Adrenal gland (tissue), 12 donors: ENCODE measurements around the gene CFAP73. TPM values are rescaled to one million over a fixed set of nuclear protein-coding genes. Genes with fewer than 3 reads are reported as not detected.

Experiments used
- DNase-seq, 7 donors: peaks; one replicate each; pipeline ENCODE4 v3.0.0-alpha.2; 2019 to 2020
- H3K27ac ChIP-seq, 5 donors: fragments of 200-600 bp; sonication (generic) in 4 of 5; 1 replicate in 3 of 5; 2 replicates in 2 of 5; pipeline versions ENCODE4 v1.5.1 to v1.8.0; 2016 to 2020; ENCODE audit warnings: mild to moderate bottlenecking in 1 of 5
- H3K27me3 ChIP-seq: fragments of 200-600 bp; 2 replicates; pipeline ENCODE4 v1.8.0; 2021
- H3K36me3 ChIP-seq, 2 donors: fragments of 200-600 bp; replicated peaks in 1 of 2; 1 replicate in 1 of 2; 2 replicates in 1 of 2; pipeline versions ENCODE4 v1.5.1 to v1.8.0; 2018 to 2022
- H3K4me1 ChIP-seq, 2 donors: fragments of 200-600 bp; replicated peaks in 1 of 2; 1 replicate in 1 of 2; 2 replicates in 1 of 2; pipeline versions ENCODE4 v1.5.1 to v1.8.0; 2018 to 2021
- H3K4me3 ChIP-seq, 4 donors: fragments of 200-600 bp; sonication (generic) in 3 of 4; one replicate each; pipeline ENCODE4 v1.5.1; 2016 to 2018
- H3K9me3 ChIP-seq, 3 donors: fragments of 200-600 bp; sonication (generic) in 1 of 3; replicated peaks in 1 of 3; 1 replicate in 2 of 3; 2 replicates in 1 of 3; pipeline versions ENCODE4 v1.5.1 to v1.8.0; 2016 to 2021
- CTCF ChIP-seq, 6 experiments: fragments of 450-650 bp in 4 of 6; fragments of 200-600 bp in 2 of 6; sonication (generic) in 1 of 6; IDR thresholded peaks; 1 replicate in 5 of 6; 2 replicates in 1 of 6; pipeline versions ENCODE4 v1.5.1 to v1.8.0; 2016 to 2021; ENCODE audit warnings: antibody characterized with exemption in 6 of 6, mild to moderate bottlenecking in 2 of 6, moderate library complexity in 1 of 6
- POLR2A ChIP-seq, 2 donors: fragments of 450-650 bp; IDR thresholded peaks; one replicate each; pipeline ENCODE4 v1.6.1; 2017; ENCODE audit warnings: antibody characterized with exemption in 2 of 2, mild to moderate bottlenecking in 2 of 2, moderate library complexity in 1 of 2
- WGBS, 4 donors: extraction: QIAGEN DNeasy Blood & Tissue Kit in 2 of 4; methylation state at CpG; one replicate each; pipeline versions ENCODE4 v1.1.5 to v1.1.7; 2013 to 2017; 5-methylcytosine and 5-hydroxymethylcytosine counted together
- intact Hi-C, 2 donors: fragments of 100-400 bp; cut with DNase I; formaldehyde crosslinking; loops; one replicate each; pipeline versions ENCODE4 v1.14.1 to v1.15.0; 2022 to 2023
- polyA plus RNA-seq, 3 donors: library from polyadenylated mRNA; stranded (reverse); fragments of 200-250 nt in 2 of 3; fragments of 350-450 nt in 1 of 3; fragmentation: Illumina TruSeq in 1 of 3; extraction: RNeasy Lipid Tissue Mini Kit (QIAGEN cat#74804) in 1 of 3; gene quantifications; one replicate each; pipeline ENCODE4 v1.2.3, GENCODE V29; 2013 to 2014
- total RNA-seq, 9 donors: library from RNA; depleted of rRNA in 4 of 9; stranded (reverse); fragments of >200 nt in 4 of 9; fragments of 120-200 nt in 1 of 9; fragmentation: NEBNext Ultra II Directional in 1 of 9; extraction: Animal tissue kit (Norgen Biotek cat#: 25700) in 1 of 9; gene quantifications; one replicate each; pipeline versions ENCODE4 v1.1.0 to v1.2.4, GENCODE V29; 2013 to 2023
- donor health status: healthy with polysubstance abuse.
- donor health status: Bipolar disorder and iron deficiency.
- donor health status: DM: yes; HTN: yes; CAD: no.
- donor health status: DM: no; HTN: no; CAD: no.
- donor health status: DM: no; HTN: no; CAD: no.
- donor health status: DM: yes; HTN: yes; CAD: no.

Gene CFAP73
- total and polyA plus RNA-seq, 12 donors = 0.14 to 0.57 (median 0.24) TPM; not detected in 7

- no peak for TF ChIP-seq CTCF (IDR thresholded peaks at IDR 0.05)
- TF ChIP-seq POLR2A (IDR thresholded peaks at IDR 0.05) = no peak
- H3K27ac ChIP-seq = no peak overlapping the region
- WGBS, 4 donors = 71 to 88% (median 73%) methylated on average over 5 of the region's 5 CpGs
- no peaks in the 10 kb centered on the region for H3K36me3 ChIP-seq
- H3K27me3 ChIP-seq = no peaks in the 10 kb centered on the region
- H3K4me1 ChIP-seq = peaks cover 14 to 22% of the 10 kb centered on the region in 2 donors
- intact Hi-C loops = no loop called here
- H3K4me3 ChIP-seq = no peak overlapping the region
- no peak for DNase-seq
- H3K9me3 ChIP-seq = no peaks in the 10 kb centered on the region
Observed at GRCh38 chr12:113144806-113145205, 4.7 kb upstream of the CFAP73 start.

- intact Hi-C loops = no loop called here
- no peak for DNase-seq
- 71 to 77% (median 73%) methylated on average over 10 to 12 of the region's 12 CpGs for WGBS, 4 donors
- no peak for TF ChIP-seq CTCF (IDR thresholded peaks at IDR 0.05)
- TF ChIP-seq POLR2A (IDR thresholded peaks at IDR 0.05) = no peak
- Histone ChIP-seq H3K9me3 (no peaks in the 10 kb centered on the region), H3K4me3 (no peak overlapping the region), H3K27me3 (no peaks in the 10 kb centered on the region), H3K4me1 (peaks cover 14 to 22% of the 10 kb centered on the region in 2 donors), H3K27ac (no peak overlapping the region), H3K36me3 (no peaks in the 10 kb centered on the region)
Observed at GRCh38 chr12:113145720-113146551, 3.6 kb upstream of the CFAP73 start.

GRCh38 chr12:113146999-113147398 lies 2.5 kb upstream of the CFAP73 start:
- Histone ChIP-seq H3K4me1 (peaks cover 8 to 15% of the 10 kb centered on the region in 2 donors), H3K36me3 (no peaks in the 10 kb centered on the region), H3K9me3 (no peaks in the 10 kb centered on the region), H3K27me3 (no peaks in the 10 kb centered on the region), H3K27ac (no peak overlapping the region), H3K4me3 (no peak overlapping the region)
- WGBS, 4 donors = 82 to 100% (median 93%) methylated on average over 1 to 2 of the region's 2 CpGs
- intact Hi-C loops = no loop called here
- DNase-seq = no peak
- TF ChIP-seq POLR2A (IDR thresholded peaks at IDR 0.05) (no peak), CTCF (IDR thresholded peaks at IDR 0.05) (no peak)

GRCh38 chr12:113151655-113152054 lies 2.1 kb downstream of the CFAP73 start:
- Histone ChIP-seq H3K4me1 (peaks cover 6 to 13% of the 10 kb centered on the region in 2 donors), H3K4me3 (no peak overlapping the region), H3K27me3 (no peaks in the 10 kb centered on the region), H3K36me3 (no peaks in the 10 kb centered on the region), H3K27ac (no peak overlapping the region), H3K9me3 (no peaks in the 10 kb centered on the region)
- intact Hi-C loops = loop anchor here in 1 of 2 donors (5.0 kb wide), 1 partner anchor 99 kb away; no protein-coding TSS in a partner anchor
- 88 to 98% (median 94%) methylated on average over 3 of the region's 3 CpGs for WGBS, 4 donors
- DNase-seq = no peak
- TF ChIP-seq POLR2A (IDR thresholded peaks at IDR 0.05) (no peak), CTCF (IDR thresholded peaks at IDR 0.05) (no peak)
